ENCODE measurements around the gene SELENOV.

DNA sequence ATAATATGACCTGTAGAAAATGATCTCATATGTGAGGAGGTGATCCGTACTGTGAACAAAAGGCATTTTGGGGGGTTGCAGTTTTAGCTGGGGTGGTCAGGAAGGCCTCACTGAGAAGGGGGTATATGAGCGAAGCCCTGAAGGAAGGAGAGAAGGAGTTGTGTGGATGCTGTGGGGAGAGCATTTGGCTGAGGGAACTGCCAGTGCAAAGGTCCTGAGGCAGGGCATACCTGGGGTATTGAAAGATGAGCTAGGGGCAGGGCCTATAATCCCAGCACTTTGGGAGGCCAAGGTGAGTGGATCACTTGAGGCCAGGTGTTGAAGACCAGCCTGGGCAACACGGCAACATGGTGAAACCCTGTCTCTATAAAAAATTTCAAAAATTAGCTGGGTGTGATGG is 2.5 kb downstream of the SELENOV start:
- no peak for TF ChIP-seq RAD21 (IDR thresholded peaks at IDR 0.05; ENCODE audit: low read depth)
- TF ChIP-seq SRF (IDR thresholded peaks at IDR 0.05; ENCODE audit: low read depth) = no peak
- TF ChIP-seq, protein P1, sequence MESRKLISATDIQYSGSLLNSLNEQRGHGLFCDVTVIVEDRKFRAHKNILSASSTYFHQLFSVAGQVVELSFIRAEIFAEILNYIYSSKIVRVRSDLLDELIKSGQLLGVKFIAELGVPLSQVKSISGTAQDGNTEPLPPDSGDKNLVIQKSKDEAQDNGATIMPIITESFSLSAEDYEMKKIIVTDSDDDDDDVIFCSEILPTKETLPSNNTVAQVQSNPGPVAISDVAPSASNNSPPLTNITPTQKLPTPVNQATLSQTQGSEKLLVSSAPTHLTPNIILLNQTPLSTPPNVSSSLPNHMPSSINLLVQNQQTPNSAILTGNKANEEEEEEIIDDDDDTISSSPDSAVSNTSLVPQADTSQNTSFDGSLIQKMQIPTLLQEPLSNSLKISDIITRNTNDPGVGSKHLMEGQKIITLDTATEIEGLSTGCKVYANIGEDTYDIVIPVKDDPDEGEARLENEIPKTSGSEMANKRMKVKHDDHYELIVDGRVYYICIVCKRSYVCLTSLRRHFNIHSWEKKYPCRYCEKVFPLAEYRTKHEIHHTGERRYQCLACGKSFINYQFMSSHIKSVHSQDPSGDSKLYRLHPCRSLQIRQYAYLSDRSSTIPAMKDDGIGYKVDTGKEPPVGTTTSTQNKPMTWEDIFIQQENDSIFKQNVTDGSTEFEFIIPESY (IDR thresholded peaks at IDR 0.05; ENCODE audit: extremely low read depth, insufficient replicate concordance, low read length) = no peak
- no peak for TF ChIP-seq POLR2A (IDR thresholded peaks at IDR 0.05; ENCODE audit: borderline replicate concordance, extremely low read depth, insufficient read depth, insufficient read length)
- TF ChIP-seq, protein P2, sequence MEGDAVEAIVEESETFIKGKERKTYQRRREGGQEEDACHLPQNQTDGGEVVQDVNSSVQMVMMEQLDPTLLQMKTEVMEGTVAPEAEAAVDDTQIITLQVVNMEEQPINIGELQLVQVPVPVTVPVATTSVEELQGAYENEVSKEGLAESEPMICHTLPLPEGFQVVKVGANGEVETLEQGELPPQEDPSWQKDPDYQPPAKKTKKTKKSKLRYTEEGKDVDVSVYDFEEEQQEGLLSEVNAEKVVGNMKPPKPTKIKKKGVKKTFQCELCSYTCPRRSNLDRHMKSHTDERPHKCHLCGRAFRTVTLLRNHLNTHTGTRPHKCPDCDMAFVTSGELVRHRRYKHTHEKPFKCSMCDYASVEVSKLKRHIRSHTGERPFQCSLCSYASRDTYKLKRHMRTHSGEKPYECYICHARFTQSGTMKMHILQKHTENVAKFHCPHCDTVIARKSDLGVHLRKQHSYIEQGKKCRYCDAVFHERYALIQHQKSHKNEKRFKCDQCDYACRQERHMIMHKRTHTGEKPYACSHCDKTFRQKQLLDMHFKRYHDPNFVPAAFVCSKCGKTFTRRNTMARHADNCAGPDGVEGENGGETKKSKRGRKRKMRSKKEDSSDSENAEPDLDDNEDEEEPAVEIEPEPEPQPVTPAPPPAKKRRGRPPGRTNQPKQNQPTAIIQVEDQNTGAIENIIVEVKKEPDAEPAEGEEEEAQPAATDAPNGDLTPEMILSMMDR (IDR thresholded peaks at IDR 0.05 in 2 of 3, conservative IDR thresholded peaks at IDR 0.05 in 1 of 3; ENCODE audit: borderline replicate concordance in 1 of 3, insufficient read depth in 1 of 3, low read depth in 2 of 3, low read length in 2 of 3) = no peak
- no peak for TF ChIP-seq POLR2AphosphoS5 (IDR thresholded peaks at IDR 0.05; ENCODE audit: low read depth, low read length)
- TF ChIP-seq SP1 (IDR thresholded peaks at IDR 0.05; ENCODE audit: low read depth) = no peak

Measured in HCT116 (cell line).